Measurements from ENCODE around the gene BTRC.

Gene BTRC

DNA sequence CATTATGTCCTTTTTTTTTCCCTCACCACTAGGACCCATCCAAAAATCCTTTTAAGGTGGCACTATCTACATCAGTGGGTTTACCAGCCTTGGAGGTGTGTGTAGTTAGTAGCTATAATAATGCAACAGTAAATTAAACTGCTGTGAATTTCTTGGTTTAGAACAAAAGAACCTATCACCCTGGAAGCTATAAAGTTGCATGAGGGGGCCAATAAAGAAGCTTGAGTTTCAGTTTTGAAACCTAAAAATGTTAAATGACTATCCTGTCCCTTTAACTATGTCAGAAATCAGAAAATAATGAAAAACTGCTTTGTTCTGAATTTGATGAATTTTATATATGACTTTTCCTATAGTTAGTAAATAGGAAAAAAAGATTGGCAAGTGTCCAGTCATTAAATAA is 153.9 kb downstream of the BTRC start:
- H3K4me1 Mint-ChIP-seq: peaks cover 8% of the 10 kb centered on the region
- no peak overlapping the region for H3K4me3 Mint-ChIP-seq
- H3K27me3 Mint-ChIP-seq (ENCODE audit: low read depth, poor library complexity): no peaks in the 10 kb centered on the region
- no peak for DNase-seq
- TF ChIP-seq, protein P1, sequence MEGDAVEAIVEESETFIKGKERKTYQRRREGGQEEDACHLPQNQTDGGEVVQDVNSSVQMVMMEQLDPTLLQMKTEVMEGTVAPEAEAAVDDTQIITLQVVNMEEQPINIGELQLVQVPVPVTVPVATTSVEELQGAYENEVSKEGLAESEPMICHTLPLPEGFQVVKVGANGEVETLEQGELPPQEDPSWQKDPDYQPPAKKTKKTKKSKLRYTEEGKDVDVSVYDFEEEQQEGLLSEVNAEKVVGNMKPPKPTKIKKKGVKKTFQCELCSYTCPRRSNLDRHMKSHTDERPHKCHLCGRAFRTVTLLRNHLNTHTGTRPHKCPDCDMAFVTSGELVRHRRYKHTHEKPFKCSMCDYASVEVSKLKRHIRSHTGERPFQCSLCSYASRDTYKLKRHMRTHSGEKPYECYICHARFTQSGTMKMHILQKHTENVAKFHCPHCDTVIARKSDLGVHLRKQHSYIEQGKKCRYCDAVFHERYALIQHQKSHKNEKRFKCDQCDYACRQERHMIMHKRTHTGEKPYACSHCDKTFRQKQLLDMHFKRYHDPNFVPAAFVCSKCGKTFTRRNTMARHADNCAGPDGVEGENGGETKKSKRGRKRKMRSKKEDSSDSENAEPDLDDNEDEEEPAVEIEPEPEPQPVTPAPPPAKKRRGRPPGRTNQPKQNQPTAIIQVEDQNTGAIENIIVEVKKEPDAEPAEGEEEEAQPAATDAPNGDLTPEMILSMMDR (IDR thresholded peaks at IDR 0.05): no peak
- no peak overlapping the region for H3K27ac Mint-ChIP-seq
- H3K36me3 Mint-ChIP-seq (ENCODE audit: low read depth): no peaks in the 10 kb centered on the region
- H3K9me3 Mint-ChIP-seq: no peaks in the 10 kb centered on the region

DNA sequence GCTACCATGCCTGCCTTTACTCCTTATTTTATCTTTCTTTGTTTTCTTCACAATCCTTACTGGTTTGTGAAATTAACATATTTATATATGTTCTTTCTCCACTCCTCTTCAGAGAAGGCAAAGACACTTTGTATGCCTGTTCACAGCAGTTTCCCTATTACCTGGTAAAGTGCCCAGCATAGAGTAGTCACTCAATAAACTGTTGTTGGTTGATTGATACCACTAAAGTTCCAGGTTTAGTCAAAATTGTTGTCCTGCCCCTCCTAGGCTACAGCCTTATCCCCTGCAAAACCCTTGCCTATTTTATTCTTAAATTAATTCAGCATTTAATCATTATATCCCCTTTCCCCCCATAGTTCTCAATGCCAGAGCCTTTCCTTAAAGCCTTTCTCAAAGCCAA is 158.0 kb downstream of the BTRC start:
- peaks cover 6% of the 10 kb centered on the region for H3K4me1 Mint-ChIP-seq
- H3K4me3 Mint-ChIP-seq: no peak overlapping the region
- H3K27ac Mint-ChIP-seq: no peak overlapping the region
- H3K36me3 Mint-ChIP-seq (ENCODE audit: low read depth): no peaks in the 10 kb centered on the region
- H3K27me3 Mint-ChIP-seq (ENCODE audit: low read depth, poor library complexity): no peaks in the 10 kb centered on the region
- no peaks in the 10 kb centered on the region for H3K9me3 Mint-ChIP-seq
- TF ChIP-seq, protein P1 (IDR thresholded peaks at IDR 0.05): no peak
- DNase-seq: no peak

DNA sequence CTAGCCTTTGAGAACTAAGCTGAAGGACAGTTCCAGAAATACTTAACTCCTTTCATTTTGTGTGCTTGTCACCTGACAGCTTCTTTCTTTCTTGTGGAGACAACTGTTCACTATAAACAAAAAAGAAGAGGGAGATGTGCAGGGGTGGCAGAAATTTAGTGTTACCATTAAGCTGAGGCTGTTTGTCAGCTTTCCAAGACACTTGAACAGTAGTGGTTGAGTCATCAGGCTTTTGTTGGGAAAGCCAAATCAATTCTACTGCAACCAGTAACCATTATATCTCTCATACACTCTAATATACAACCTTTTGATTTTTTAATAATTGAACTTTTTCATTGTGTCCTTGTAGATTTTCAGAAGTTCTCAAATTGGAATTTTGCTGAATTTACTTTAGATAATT is 158.8 kb downstream of the BTRC start:
- TF ChIP-seq, protein P1 (IDR thresholded peaks at IDR 0.05): no peak
- Mint-ChIP-seq H3K4me1 (no peaks in the 10 kb centered on the region), H3K36me3 (ENCODE audit: low read depth) (no peaks in the 10 kb centered on the region), H3K9me3 (no peaks in the 10 kb centered on the region), H3K27me3 (ENCODE audit: low read depth, poor library complexity) (no peaks in the 10 kb centered on the region), H3K4me3 (no peak overlapping the region), H3K27ac (no peak overlapping the region)
- DNase-seq: no peak

DNA sequence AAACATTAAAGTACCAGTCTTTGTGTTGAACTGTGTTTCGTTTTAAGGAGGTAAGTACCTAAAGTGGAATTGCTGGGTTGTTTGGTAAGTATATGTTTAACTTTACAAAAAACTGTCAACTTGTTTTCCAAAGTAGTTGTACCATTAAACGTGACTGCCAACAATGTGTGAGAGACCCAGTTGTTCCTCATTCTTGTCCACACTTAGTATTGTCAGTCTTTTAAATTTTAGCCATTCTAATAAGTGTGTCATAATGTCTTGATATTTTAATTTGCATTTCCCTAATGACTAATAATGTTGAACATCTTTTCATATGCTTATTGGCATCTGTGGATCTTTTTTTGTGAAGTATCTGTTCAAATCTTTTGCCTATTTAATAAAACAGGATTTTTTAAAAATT is 159.8 kb downstream of the BTRC start:
- H3K36me3 Mint-ChIP-seq (ENCODE audit: low read depth): no peaks in the 10 kb centered on the region
- no peaks in the 10 kb centered on the region for H3K27me3 Mint-ChIP-seq (ENCODE audit: low read depth, poor library complexity)
- TF ChIP-seq, protein P1 (IDR thresholded peaks at IDR 0.05): no peak
- no peak overlapping the region for H3K27ac Mint-ChIP-seq
- no peaks in the 10 kb centered on the region for H3K4me1 Mint-ChIP-seq
- no peak overlapping the region for H3K4me3 Mint-ChIP-seq
- no peaks in the 10 kb centered on the region for H3K9me3 Mint-ChIP-seq
- no peak for DNase-seq

DNA sequence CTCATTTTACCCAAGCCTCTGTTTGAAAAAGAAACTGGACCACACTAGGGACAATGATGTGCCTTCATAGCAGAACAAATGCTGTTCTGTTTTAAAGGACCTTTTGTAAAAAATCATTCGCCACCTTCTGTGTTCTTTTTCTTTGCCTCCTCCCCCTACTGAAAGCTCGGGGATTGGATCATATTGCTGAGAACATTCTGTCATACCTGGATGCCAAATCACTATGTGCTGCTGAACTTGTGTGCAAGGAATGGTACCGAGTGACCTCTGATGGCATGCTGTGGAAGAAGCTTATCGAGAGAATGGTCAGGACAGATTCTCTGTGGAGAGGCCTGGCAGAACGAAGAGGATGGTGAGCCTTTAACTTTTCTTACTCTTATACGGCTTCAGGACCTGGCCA is 171.9 kb downstream of the BTRC start:
- H3K27me3 Mint-ChIP-seq (ENCODE audit: low read depth, poor library complexity): peaks cover 3% of the 10 kb centered on the region
- no peaks in the 10 kb centered on the region for H3K4me1 Mint-ChIP-seq
- TF ChIP-seq, protein P1 (IDR thresholded peaks at IDR 0.05): no peak
- no peak for DNase-seq
- H3K9me3 Mint-ChIP-seq: no peaks in the 10 kb centered on the region
- H3K36me3 Mint-ChIP-seq (ENCODE audit: low read depth): peaks cover 9% of the 10 kb centered on the region
- H3K4me3 Mint-ChIP-seq: no peak overlapping the region
- H3K27ac Mint-ChIP-seq: no peak overlapping the region

DNA sequence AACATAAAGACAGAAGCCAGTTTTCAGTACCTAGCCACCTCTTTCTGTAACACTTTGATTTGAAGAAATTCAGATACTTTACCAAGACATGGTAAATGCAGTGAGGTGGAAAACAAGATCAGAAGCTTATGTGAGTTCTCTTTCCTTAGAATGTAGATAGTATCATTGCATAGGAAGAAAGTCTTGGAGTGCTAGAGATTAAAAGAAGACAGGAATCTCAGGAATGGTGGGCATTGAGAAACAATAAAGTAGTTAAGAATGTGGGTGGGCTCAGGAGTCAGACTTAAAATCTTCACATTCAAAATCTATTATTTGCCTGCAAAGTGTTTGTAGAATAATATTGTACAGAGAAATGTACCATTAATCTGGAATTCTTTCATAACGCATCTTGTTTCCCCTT is 175.2 kb downstream of the BTRC start:
- DNase-seq: no peak
- TF ChIP-seq, protein P1 (IDR thresholded peaks at IDR 0.05): no peak
- Mint-ChIP-seq H3K27me3 (ENCODE audit: low read depth, poor library complexity) (peaks cover 3% of the 10 kb centered on the region), H3K4me3 (no peak overlapping the region), H3K9me3 (no peaks in the 10 kb centered on the region), H3K36me3 (ENCODE audit: low read depth) (peaks cover 9% of the 10 kb centered on the region), H3K27ac (no peak overlapping the region), H3K4me1 (no peaks in the 10 kb centered on the region)
